B cell (primary cell): ENCODE measurements around the gene HEG1. TPM values are rescaled to one million over a fixed set of nuclear protein-coding genes. Genes with fewer than 3 reads are reported as not detected.

Experiments used
- ATAC-seq: fragments of 200-7000 bp; cut with Tn5 transposase; one replicate; pipeline ENCODE4 v1.10.0; 2021; ENCODE audit warnings: low read depth, mild to moderate bottlenecking, moderate number of reproducible peaks, moderate library complexity
- CTCF ChIA-PET: fragments of 350-600 bp; sonication (Branson Sonifier 250); formaldehyde crosslinking; loops from one replicate; lab custom pipeline; 2021; ENCODE audit warnings: antibody characterized with exemption, inconsistent platforms; lab: Charles Lee
- POLR2A ChIA-PET: fragments of 350-600 bp; sonication (Branson Sonifier 250); formaldehyde crosslinking; loops from one replicate; lab custom pipeline; 2021; ENCODE audit warnings: antibody characterized with exemption; lab: Charles Lee
- DNase-seq: peaks from one replicate; pipeline ENCODE4 v3.0.0; 2013
- H2AFZ ChIP-seq: 2 replicates; pipeline ENCODE4 v1.6.1; 2012; ENCODE audit warnings: mild to moderate bottlenecking, low read depth, low read length; ENCODE audit not compliant: insufficient read depth, poor library complexity, severe bottlenecking
- H3K27ac ChIP-seq, 2 donors: 1 replicate in 1 of 2; 2 replicates in 1 of 2; pipeline ENCODE4 v1.5.1; 2012 to 2013; ENCODE audit warnings: low read length in 2 of 2, mild to moderate bottlenecking in 2 of 2, moderate library complexity in 1 of 2
- H3K27me3 ChIP-seq, 4 experiments: fragments of 200-600 bp in 1 of 4; sonication (generic) in 1 of 4; replicated peaks in 1 of 4; 1 replicate in 2 of 4; 2 replicates in 2 of 4; pipeline versions ENCODE4 v1.6.1 to v1.7.0; 2013 to 2016; ENCODE audit warnings: low read length in 3 of 4, mild to moderate bottlenecking in 2 of 4, mixed read lengths in 1 of 4, moderate library complexity in 1 of 4; ENCODE audit not compliant: insufficient read depth in 4 of 4, control insufficient read depth in 3 of 4; ENCODE audit errors: control extremely low read depth in 1 of 4
- H3K36me3 ChIP-seq, 2 experiments: replicated peaks in 1 of 2; 1 replicate in 1 of 2; 2 replicates in 1 of 2; pipeline versions ENCODE4 v1.6.1 to v1.7.1; 2013; ENCODE audit warnings: low read length in 1 of 2; ENCODE audit not compliant: insufficient read depth in 2 of 2, control insufficient read depth in 1 of 2; ENCODE audit errors: control extremely low read depth in 1 of 2, extremely low read depth in 1 of 2
- H3K4me1 ChIP-seq, 2 donors: fragments of 200-600 bp in 1 of 2; sonication (generic) in 1 of 2; 1 replicate in 1 of 2; 2 replicates in 1 of 2; pipeline versions ENCODE4 v1.5.1 to v1.6.1; 2013 to 2017; ENCODE audit warnings: low read length in 2 of 2; ENCODE audit not compliant: control insufficient read depth in 2 of 2, insufficient read depth in 2 of 2
- H3K4me2 ChIP-seq: replicated peaks from 2 replicates; pipeline ENCODE3; 2012; ENCODE audit warnings: mild to moderate bottlenecking, low read depth, low read length; ENCODE audit not compliant: poor library complexity, severe bottlenecking
- H3K4me3 ChIP-seq, 5 experiments: fragments of 200-600 bp in 1 of 5; sonication (generic) in 1 of 5; 1 replicate in 3 of 5; 2 replicates in 2 of 5; pipeline versions ENCODE4 v1.5.1 to v1.7.0; 2011 to 2016; ENCODE audit warnings: low read length in 4 of 5, mild to moderate bottlenecking in 4 of 5, low read depth in 2 of 5, control low read depth in 1 of 5, moderate library complexity in 1 of 5; ENCODE audit not compliant: insufficient read depth in 1 of 5; ENCODE audit errors: control extremely low read depth in 1 of 5, extremely low read depth in 1 of 5
- H3K79me2 ChIP-seq: fragments of 200-600 bp; sonication (generic); one replicate; pipeline ENCODE4 v1.6.0; 2016; ENCODE audit warnings: low read length; ENCODE audit not compliant: control insufficient read depth, insufficient read depth
- H3K9ac ChIP-seq: fragments of 200-600 bp; sonication (generic); 2 replicates; pipeline ENCODE4 v1.6.1; 2017; ENCODE audit warnings: mild to moderate bottlenecking, low read length, moderate library complexity
- H3K9me3 ChIP-seq, 3 donors: one replicate each; pipeline versions ENCODE4 v1.6.1 to v1.7.1; 2013; ENCODE audit warnings: low read length in 2 of 3; ENCODE audit not compliant: control insufficient read depth in 2 of 3, insufficient read depth in 1 of 3; ENCODE audit errors: control extremely low read depth in 1 of 3
- H4K20me1 ChIP-seq: 2 replicates; pipeline ENCODE4 v1.6.0; 2012; ENCODE audit warnings: mild to moderate bottlenecking, low read length; ENCODE audit not compliant: insufficient read depth, control insufficient read depth, poor library complexity, severe bottlenecking
- H3K27ac Mint-ChIP-seq: one replicate; pipeline ENCODE4 v1.8.0; 2021; ENCODE audit warnings: mixed read lengths
- H3K27me3 Mint-ChIP-seq: one replicate; pipeline ENCODE4 v1.8.0; 2021; ENCODE audit warnings: mixed read lengths
- H3K4me1 Mint-ChIP-seq: one replicate; pipeline ENCODE4 v1.8.0; 2021; ENCODE audit warnings: mixed read lengths
- H3K4me3 Mint-ChIP-seq: one replicate; pipeline ENCODE4 v1.8.0; 2021; ENCODE audit warnings: mixed read lengths
- H3K9me3 Mint-ChIP-seq: one replicate; pipeline ENCODE4 v1.8.0; 2022; ENCODE audit warnings: mixed read lengths; ENCODE audit not compliant: insufficient read depth
- EZH2 ChIP-seq: IDR thresholded peaks from 2 replicates; pipeline ENCODE4 v1.6.1; 2012; ENCODE audit warnings: borderline replicate concordance, low read depth, mild to moderate bottlenecking, moderate library complexity, low read length; ENCODE audit not compliant: insufficient read depth, poor library complexity, severe bottlenecking
- WGBS: methylation state at CpG from one replicate; pipeline ENCODE4 v1.1.5; 2013; ENCODE audit warnings: missing lambda C conversion rate; ENCODE audit not compliant: insufficient coverage; 5-methylcytosine and 5-hydroxymethylcytosine counted together
- intact Hi-C: fragments of 100-400 bp; cut with micrococcal nuclease; formaldehyde crosslinking; loops from one replicate; pipeline ENCODE4 v1.10.0; 2022
- polyA plus RNA-seq: library from polyadenylated mRNA; depleted of rRNA; stranded (reverse); fragments of >200 nt; gene quantifications from 2 replicates; pipeline ENCODE4 v1.2.3, GENCODE V29; 2012
- total RNA-seq, 2 donors: library from RNA; stranded (reverse); fragments of 120-200 nt in 1 of 2; gene quantifications; 1 replicate in 1 of 2; 2 replicates in 1 of 2; pipeline versions ENCODE4 v1.2.3 to v1.2.4, GENCODE V29; 2013 to 2022
- TF ChIP-seq, protein P1 (sequence below): fragments of 200-600 bp; IDR thresholded peaks from one replicate; pipeline ENCODE4 v1.8.0; 2022; ENCODE audit warnings: antibody characterized with exemption, mild to moderate bottlenecking

Gene HEG1
- total and polyA plus RNA-seq, 2 donors (not counting 1 experiment from before 2014, with no cell fraction given) = 5.1 to 9.2 TPM

DNA sequence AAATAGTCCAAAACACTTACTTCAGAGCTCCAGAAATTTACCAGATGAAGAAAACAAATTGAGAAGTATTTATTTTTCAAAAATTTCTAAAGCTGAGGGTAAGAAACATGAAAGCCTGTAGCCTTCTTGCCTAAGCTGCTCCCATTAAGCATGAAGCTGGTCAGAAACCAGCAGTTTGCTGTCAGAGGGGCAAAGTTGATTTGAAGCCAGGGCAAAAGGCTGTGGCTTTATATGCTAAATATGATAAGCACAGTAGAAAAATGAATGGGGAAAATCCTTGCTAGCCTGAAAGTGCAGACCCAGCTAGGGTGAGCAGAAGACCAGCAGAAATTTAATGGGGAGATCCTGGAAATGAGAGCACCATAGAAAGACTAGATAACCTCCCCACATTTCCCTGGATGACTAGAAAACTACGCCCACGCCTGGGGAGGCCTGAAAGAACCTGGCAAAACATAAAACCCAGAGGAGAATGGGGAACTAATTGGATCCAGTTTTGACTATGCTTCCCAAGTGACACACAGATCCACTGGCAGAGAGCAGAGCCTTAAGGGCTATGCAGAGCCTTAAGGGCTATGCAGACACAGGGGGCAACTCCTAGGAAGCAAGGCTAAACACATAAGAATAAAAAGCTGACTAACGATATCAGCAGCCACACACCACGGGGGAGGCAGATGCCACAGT lies 43.0 kb upstream of the HEG1 start:
- no peak overlapping the region for H3K27ac ChIP-seq
- peaks cover 0 to 9% (median 6%) of the 10 kb centered on the region in 3 donors for H3K9me3 ChIP-seq
- no peak overlapping the region for H3K4me2 ChIP-seq
- H3K36me3 ChIP-seq = no peaks in the 10 kb centered on the region
- H3K4me1 Mint-ChIP-seq = no peaks in the 10 kb centered on the region
- no peak overlapping the region for H3K4me3 Mint-ChIP-seq
- H3K27me3 ChIP-seq = no peaks in the 10 kb centered on the region
- H3K9ac ChIP-seq = no peak overlapping the region
- H3K9me3 Mint-ChIP-seq = no peaks in the 10 kb centered on the region
- no peak overlapping the region for H3K27ac Mint-ChIP-seq
- H3K4me3 ChIP-seq = no peak overlapping the region
- peaks cover 6% of the 10 kb centered on the region for H3K27me3 Mint-ChIP-seq
- ChIA-PET CTCF (no interaction called here), POLR2A (no interaction called here)
- H2AFZ ChIP-seq = no peak overlapping the region
- intact Hi-C loops = no loop called here
- WGBS = no CpG with 5 or more reads among the region's 4 CpGs
- H4K20me1 ChIP-seq = no peaks in the 10 kb centered on the region
- no peak for DNase-seq
- no peaks in the 10 kb centered on the region for H3K79me2 ChIP-seq
- H3K4me1 ChIP-seq = no peaks in the 10 kb centered on the region
- ATAC-seq = no peak
- TF ChIP-seq, protein P1, sequence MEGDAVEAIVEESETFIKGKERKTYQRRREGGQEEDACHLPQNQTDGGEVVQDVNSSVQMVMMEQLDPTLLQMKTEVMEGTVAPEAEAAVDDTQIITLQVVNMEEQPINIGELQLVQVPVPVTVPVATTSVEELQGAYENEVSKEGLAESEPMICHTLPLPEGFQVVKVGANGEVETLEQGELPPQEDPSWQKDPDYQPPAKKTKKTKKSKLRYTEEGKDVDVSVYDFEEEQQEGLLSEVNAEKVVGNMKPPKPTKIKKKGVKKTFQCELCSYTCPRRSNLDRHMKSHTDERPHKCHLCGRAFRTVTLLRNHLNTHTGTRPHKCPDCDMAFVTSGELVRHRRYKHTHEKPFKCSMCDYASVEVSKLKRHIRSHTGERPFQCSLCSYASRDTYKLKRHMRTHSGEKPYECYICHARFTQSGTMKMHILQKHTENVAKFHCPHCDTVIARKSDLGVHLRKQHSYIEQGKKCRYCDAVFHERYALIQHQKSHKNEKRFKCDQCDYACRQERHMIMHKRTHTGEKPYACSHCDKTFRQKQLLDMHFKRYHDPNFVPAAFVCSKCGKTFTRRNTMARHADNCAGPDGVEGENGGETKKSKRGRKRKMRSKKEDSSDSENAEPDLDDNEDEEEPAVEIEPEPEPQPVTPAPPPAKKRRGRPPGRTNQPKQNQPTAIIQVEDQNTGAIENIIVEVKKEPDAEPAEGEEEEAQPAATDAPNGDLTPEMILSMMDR = no peak
- TF ChIP-seq EZH2 = no peak

GRCh38 chr3:125090649-125091048 lies 34.9 kb upstream of the HEG1 start:
- intact Hi-C loops = no loop called here
- CTCF ChIA-PET = interaction anchor here (1.1 kb wide), 1 partner anchor 10 kb away, joined by 3 read pairs; no protein-coding TSS in a partner anchor
- H3K9ac ChIP-seq = no peak overlapping the region
- H3K36me3 ChIP-seq = no peaks in the 10 kb centered on the region
- H3K27ac ChIP-seq = no peak overlapping the region
- Mint-ChIP-seq H3K27me3 (peaks cover 4% of the 10 kb centered on the region), H3K4me1 (no peaks in the 10 kb centered on the region), H3K4me3 (no peak overlapping the region), H3K27ac (no peak overlapping the region), H3K9me3 (no peaks in the 10 kb centered on the region)
- H3K4me3 ChIP-seq = no peak overlapping the region
- no peaks in the 10 kb centered on the region for H3K4me1 ChIP-seq
- TF ChIP-seq, protein P1 = no peak
- no peak for TF ChIP-seq EZH2
- H3K27me3 ChIP-seq = no peaks in the 10 kb centered on the region
- no peak overlapping the region for H2AFZ ChIP-seq
- DNase-seq = no peak
- H3K79me2 ChIP-seq = no peaks in the 10 kb centered on the region
- POLR2A ChIA-PET = no interaction called here
- H4K20me1 ChIP-seq = no peaks in the 10 kb centered on the region
- peaks cover 2 to 3% (median 3%) of the 10 kb centered on the region in 3 donors for H3K9me3 ChIP-seq
- H3K4me2 ChIP-seq = no peak overlapping the region
- no peak for ATAC-seq
